GM12873 (cell line): ENCODE data around the gene MYZAP.

Experiments used
- CTCF ChIP-seq: IDR thresholded peaks from 2 replicates; pipeline ENCODE4 v1.5.1; 2012; ENCODE audit warnings: low read depth, mild to moderate bottlenecking, moderate library complexity, low read length, control low read depth; ENCODE audit not compliant: insufficient read depth; ENCODE audit errors: missing control alignments

MYZAP gene

DNA sequence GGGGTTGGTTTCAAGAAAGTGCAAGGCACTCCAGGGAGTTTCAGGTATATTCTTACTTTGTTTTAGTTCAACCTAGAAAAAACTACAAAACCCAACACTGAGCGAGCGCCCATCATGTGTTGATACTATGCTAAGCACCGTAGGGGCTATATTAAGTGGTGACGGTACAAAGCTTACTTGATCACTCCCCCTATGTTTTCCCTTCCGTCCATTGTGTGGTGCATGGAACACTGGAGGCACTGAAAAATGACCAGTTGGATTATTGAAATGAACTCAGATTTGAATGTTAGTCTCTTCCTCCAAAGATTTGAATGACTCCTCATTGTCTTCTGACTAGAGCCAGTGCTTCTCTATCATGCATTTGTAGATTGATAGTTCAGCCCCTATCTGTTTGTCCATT, 6.6 kb downstream of the MYZAP start:
- TF ChIP-seq CTCF: no peak

DNA sequence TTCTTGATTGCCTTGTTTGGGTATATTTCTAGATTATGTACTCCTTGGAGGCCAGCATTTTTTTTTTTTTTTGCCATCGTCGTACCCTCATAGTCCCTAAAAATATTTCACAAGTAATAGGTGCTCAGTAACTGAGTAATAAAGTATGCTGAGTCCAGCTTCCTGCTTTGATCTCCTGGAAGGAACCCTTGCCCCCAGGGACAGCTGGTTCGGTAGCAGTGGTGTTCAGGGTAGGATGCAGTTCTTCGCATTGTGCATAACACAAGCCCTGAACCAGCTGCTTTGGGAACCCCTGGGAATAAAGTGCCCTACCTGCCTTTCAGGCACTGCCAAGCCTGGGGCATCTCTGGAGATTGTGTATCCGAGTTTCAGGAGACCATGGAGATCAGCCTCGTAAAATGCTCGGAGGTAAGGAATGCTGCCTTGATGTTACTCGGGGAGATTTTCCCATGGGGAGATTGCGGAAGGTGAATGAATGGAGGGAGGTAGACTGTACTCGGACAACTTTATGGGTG, 7.6 kb downstream of the MYZAP start:
- TF ChIP-seq CTCF: no peak

GRCh38 chr15:57600197-57600596, 8.5 kb downstream of the MYZAP start:
- TF ChIP-seq CTCF: no peak

GRCh38 chr15:57604507-57604906, 12.8 kb downstream of the MYZAP start:
- TF ChIP-seq CTCF: no peak

GRCh38 chr15:57605491-57605890, 13.8 kb downstream of the MYZAP start:
- no peak for TF ChIP-seq CTCF

- no peak for TF ChIP-seq CTCF
Measured at GRCh38 chr15:57606048-57606447, 14.3 kb downstream of the MYZAP start.

- no peak for TF ChIP-seq CTCF
Measured at GRCh38 chr15:57606816-57607215, 15.1 kb downstream of the MYZAP start.

- TF ChIP-seq CTCF: no peak
Measured at GRCh38 chr15:57607570-57608000, 15.9 kb downstream of the MYZAP start.
